ENCODE data around the gene CFAP251. TPM values are rescaled to one million over a fixed set of nuclear protein-coding genes. Genes with fewer than 3 reads are reported as not detected.
A peak's percentile ranks its signal among the peaks of the same experiment; 100 is the strongest.

CFAP251 gene
- polyA plus RNA-seq, 1 donor from 2014 or later: 4.0 TPM

DNA sequence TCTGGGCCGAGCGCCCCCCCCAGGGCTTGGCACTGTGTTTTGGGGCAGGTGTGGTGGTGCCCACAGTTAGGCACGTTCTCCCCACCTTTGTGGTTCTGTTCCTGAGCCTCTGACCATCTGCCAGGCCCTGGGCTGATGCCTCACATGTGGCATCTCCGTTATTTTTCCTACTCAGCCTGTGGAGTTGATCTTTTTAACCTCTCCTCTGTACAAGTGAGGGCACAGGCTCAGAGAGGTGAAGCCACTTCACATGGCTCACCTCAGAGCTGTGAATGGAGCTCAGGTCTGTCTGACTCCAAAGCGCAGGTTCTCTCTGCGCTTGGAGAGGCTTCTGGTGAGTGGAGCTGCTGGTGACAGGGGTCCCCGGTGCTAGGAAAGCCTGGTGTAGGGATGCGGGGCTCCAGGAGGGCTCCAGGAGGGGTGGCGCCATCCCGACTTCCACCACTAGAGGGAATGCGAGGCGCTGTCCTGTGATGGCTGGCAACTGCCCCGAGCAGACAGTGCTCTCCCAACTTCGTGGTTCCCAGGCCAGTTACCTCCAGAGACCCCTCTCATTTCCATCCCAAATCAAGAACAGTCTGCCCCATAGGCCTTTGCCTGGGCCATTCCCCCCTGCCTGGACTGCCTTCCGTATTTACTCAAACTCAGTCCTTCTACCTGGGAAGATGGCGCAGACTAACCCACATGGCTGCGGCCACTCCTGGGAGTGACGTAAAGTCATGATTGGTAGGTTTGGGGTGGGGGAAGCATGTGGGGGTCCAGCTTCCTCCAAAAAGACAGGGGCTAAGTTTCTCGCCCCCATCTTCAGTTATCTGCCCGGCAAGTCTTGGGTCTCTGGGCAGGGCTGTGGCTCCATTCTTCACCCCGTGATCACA is 113.2 kb downstream of the CFAP251 start:
- Histone ChIP-seq H3K36me3 (ENCODE audit: insufficient read depth, low read length) (no peaks in the 10 kb centered on the region), H3K9ac (ENCODE audit: low read length) (no peak overlapping the region), H3F3A (ENCODE audit: insufficient read depth, low read length, poor library complexity, severe bottlenecking) (no peaks in the 10 kb centered on the region), H3K9me2 (ENCODE audit: insufficient read depth, low read length) (no peaks in the 10 kb centered on the region), H2AFZ (ENCODE audit: low read depth, low read length) (no peak overlapping the region), H3K9me3 (ENCODE audit: low read length) (no peaks in the 10 kb centered on the region), H3K4me2 (ENCODE audit: low read length) (no peak overlapping the region), H3K27me3 (ENCODE audit: insufficient read depth, low read depth, low read length) (no peaks in the 10 kb centered on the region), H3K4me3 (ENCODE audit: low read length) (no peak overlapping the region), H3K79me2 (replicated peaks; ENCODE audit: insufficient read depth, low read length) (peaks cover 45% of the 10 kb centered on the region), H4K20me1 (ENCODE audit: insufficient read depth) (no peaks in the 10 kb centered on the region), H3K27ac (ENCODE audit: low read length) (no peak overlapping the region)
- TF ChIP-seq, protein P1, sequence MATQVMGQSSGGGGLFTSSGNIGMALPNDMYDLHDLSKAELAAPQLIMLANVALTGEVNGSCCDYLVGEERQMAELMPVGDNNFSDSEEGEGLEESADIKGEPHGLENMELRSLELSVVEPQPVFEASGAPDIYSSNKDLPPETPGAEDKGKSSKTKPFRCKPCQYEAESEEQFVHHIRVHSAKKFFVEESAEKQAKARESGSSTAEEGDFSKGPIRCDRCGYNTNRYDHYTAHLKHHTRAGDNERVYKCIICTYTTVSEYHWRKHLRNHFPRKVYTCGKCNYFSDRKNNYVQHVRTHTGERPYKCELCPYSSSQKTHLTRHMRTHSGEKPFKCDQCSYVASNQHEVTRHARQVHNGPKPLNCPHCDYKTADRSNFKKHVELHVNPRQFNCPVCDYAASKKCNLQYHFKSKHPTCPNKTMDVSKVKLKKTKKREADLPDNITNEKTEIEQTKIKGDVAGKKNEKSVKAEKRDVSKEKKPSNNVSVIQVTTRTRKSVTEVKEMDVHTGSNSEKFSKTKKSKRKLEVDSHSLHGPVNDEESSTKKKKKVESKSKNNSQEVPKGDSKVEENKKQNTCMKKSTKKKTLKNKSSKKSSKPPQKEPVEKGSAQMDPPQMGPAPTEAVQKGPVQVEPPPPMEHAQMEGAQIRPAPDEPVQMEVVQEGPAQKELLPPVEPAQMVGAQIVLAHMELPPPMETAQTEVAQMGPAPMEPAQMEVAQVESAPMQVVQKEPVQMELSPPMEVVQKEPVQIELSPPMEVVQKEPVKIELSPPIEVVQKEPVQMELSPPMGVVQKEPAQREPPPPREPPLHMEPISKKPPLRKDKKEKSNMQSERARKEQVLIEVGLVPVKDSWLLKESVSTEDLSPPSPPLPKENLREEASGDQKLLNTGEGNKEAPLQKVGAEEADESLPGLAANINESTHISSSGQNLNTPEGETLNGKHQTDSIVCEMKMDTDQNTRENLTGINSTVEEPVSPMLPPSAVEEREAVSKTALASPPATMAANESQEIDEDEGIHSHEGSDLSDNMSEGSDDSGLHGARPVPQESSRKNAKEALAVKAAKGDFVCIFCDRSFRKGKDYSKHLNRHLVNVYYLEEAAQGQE (IDR thresholded peaks at IDR 0.05; ENCODE audit: borderline replicate concordance): no peak
- TF ChIP-seq, protein P2, sequence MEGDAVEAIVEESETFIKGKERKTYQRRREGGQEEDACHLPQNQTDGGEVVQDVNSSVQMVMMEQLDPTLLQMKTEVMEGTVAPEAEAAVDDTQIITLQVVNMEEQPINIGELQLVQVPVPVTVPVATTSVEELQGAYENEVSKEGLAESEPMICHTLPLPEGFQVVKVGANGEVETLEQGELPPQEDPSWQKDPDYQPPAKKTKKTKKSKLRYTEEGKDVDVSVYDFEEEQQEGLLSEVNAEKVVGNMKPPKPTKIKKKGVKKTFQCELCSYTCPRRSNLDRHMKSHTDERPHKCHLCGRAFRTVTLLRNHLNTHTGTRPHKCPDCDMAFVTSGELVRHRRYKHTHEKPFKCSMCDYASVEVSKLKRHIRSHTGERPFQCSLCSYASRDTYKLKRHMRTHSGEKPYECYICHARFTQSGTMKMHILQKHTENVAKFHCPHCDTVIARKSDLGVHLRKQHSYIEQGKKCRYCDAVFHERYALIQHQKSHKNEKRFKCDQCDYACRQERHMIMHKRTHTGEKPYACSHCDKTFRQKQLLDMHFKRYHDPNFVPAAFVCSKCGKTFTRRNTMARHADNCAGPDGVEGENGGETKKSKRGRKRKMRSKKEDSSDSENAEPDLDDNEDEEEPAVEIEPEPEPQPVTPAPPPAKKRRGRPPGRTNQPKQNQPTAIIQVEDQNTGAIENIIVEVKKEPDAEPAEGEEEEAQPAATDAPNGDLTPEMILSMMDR (IDR thresholded peaks at IDR 0.05; ENCODE audit: poor library complexity, severe bottlenecking): peak; percentile 44

DNA sequence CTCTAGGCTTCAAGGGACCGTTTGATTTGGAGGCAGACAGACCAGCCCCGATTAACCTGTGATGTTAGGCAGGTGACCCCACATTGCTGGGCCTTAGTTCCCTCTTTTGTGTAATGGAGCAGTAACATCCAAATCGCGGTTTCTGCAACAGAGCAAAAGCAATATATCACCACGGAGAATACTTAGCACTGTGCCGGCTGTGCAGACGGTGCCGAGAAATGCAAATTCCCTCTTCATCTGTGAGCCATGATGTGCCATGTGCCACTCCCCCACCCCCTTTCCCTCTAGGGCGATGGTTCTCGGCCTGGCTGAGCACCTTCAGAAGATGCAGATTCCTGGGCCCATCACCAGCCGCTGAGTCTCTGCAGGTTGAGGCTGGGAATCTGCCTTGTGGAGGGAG is 114.2 kb downstream of the CFAP251 start:
- Histone ChIP-seq H3K4me3 (ENCODE audit: low read length) (no peak overlapping the region), H3K4me2 (ENCODE audit: low read length) (no peak overlapping the region), H2AFZ (ENCODE audit: low read depth, low read length) (no peak overlapping the region), H4K20me1 (ENCODE audit: insufficient read depth) (no peaks in the 10 kb centered on the region), H3F3A (ENCODE audit: insufficient read depth, low read length, poor library complexity, severe bottlenecking) (no peaks in the 10 kb centered on the region), H3K9me3 (ENCODE audit: low read length) (no peaks in the 10 kb centered on the region), H3K9ac (ENCODE audit: low read length) (no peak overlapping the region), H3K27ac (ENCODE audit: low read length) (no peak overlapping the region), H3K79me2 (replicated peaks; ENCODE audit: insufficient read depth, low read length) (peaks cover 37% of the 10 kb centered on the region), H3K9me2 (ENCODE audit: insufficient read depth, low read length) (no peaks in the 10 kb centered on the region), H3K36me3 (ENCODE audit: insufficient read depth, low read length) (no peaks in the 10 kb centered on the region), H3K27me3 (ENCODE audit: insufficient read depth, low read depth, low read length) (no peaks in the 10 kb centered on the region)
- TF ChIP-seq, protein P2 (IDR thresholded peaks at IDR 0.05; ENCODE audit: poor library complexity, severe bottlenecking): no peak
- no peak for TF ChIP-seq POLR2AphosphoS5 (IDR thresholded peaks at IDR 0.05)
- TF ChIP-seq SMC3 (conservative IDR thresholded peaks at IDR 0.05; ENCODE audit: poor library complexity): no peak
- TF ChIP-seq, protein P1 (IDR thresholded peaks at IDR 0.05; ENCODE audit: borderline replicate concordance): no peak
- TF ChIP-seq RAD21 (conservative IDR thresholded peaks at IDR 0.05): no peak
- TF ChIP-seq TAF1 (IDR thresholded peaks at IDR 0.05; ENCODE audit: low read depth): no peak
- TF ChIP-seq EP300 (conservative IDR thresholded peaks at IDR 0.05; ENCODE audit: poor library complexity, severe bottlenecking): no peak
- TF ChIP-seq EZH2 (IDR thresholded peaks at IDR 0.05; ENCODE audit: borderline replicate concordance, insufficient read depth, low read length, poor library complexity, severe bottlenecking): no peak
- no peak for TF ChIP-seq MXI1 (conservative IDR thresholded peaks at IDR 0.05; ENCODE audit: poor library complexity, severe bottlenecking)
